ENCODE results near the gene NDUFV2. TPM values are rescaled to one million over a fixed set of nuclear protein-coding genes. Genes with fewer than 3 reads are reported as not detected.

Gene NDUFV2
- total RNA-seq, 1 experiment from 2014 or later = 272 TPM

GRCh38 chr18:9175115-9175514 lies 72.6 kb downstream of the NDUFV2 start:
- DNase-seq (no peak), ATAC-seq (no peak)
- no peak overlapping the region for H3K4me3 ChIP-seq (ENCODE audit: low read length)
- BruUV-seq (replicated peaks) = no TSS peak
- H3K36me3 ChIP-seq (ENCODE audit: low read depth, low read length) = no peaks in the 10 kb centered on the region
- H3K9me2 ChIP-seq (replicated peaks; ENCODE audit: low read length) = no peaks in the 10 kb centered on the region
- no peaks in the 10 kb centered on the region for H3K9me3 ChIP-seq (ENCODE audit: low read length)
- H3K4me2 ChIP-seq (ENCODE audit: low read length) = no peak overlapping the region
- no peak overlapping the region for H2AFZ ChIP-seq (ENCODE audit: low read length)
- TF ChIP-seq, protein P1, sequence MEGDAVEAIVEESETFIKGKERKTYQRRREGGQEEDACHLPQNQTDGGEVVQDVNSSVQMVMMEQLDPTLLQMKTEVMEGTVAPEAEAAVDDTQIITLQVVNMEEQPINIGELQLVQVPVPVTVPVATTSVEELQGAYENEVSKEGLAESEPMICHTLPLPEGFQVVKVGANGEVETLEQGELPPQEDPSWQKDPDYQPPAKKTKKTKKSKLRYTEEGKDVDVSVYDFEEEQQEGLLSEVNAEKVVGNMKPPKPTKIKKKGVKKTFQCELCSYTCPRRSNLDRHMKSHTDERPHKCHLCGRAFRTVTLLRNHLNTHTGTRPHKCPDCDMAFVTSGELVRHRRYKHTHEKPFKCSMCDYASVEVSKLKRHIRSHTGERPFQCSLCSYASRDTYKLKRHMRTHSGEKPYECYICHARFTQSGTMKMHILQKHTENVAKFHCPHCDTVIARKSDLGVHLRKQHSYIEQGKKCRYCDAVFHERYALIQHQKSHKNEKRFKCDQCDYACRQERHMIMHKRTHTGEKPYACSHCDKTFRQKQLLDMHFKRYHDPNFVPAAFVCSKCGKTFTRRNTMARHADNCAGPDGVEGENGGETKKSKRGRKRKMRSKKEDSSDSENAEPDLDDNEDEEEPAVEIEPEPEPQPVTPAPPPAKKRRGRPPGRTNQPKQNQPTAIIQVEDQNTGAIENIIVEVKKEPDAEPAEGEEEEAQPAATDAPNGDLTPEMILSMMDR (conservative IDR thresholded peaks at IDR 0.05; ENCODE audit: low read depth, low read length) = no peak
- TF ChIP-seq EZH2 (IDR thresholded peaks at IDR 0.05; ENCODE audit: low read length, unreplicated experiment) = no peak
- TF ChIP-seq EZH2phosphoT487 (IDR thresholded peaks at IDR 0.05; ENCODE audit: borderline replicate concordance, low read length) = no peak
- ChIA-PET POLR2A (ENCODE audit: unreplicated experiment) (no interaction called here), CTCF (no interaction called here)
- peaks cover 77% of the 10 kb centered on the region for H3K79me2 ChIP-seq (ENCODE audit: low read length)
- no peak overlapping the region for H3K27ac ChIP-seq (ENCODE audit: low read length)
- no peaks in the 10 kb centered on the region for H3K27me3 ChIP-seq (ENCODE audit: low read length)
- intact Hi-C loops (cut with micrococcal nuclease) = no loop called here
- H4K20me1 ChIP-seq (ENCODE audit: low read length) = no peaks in the 10 kb centered on the region; the same call in 1 of the 2 replicates
- no peaks in the 10 kb centered on the region for H3F3A ChIP-seq (ENCODE audit: low read length, unreplicated experiment)
- H3K4me1 ChIP-seq (ENCODE audit: insufficient read depth, low read length) = no peaks in the 10 kb centered on the region
- H3K9ac ChIP-seq (ENCODE audit: low read length) = no peak overlapping the region

DNA sequence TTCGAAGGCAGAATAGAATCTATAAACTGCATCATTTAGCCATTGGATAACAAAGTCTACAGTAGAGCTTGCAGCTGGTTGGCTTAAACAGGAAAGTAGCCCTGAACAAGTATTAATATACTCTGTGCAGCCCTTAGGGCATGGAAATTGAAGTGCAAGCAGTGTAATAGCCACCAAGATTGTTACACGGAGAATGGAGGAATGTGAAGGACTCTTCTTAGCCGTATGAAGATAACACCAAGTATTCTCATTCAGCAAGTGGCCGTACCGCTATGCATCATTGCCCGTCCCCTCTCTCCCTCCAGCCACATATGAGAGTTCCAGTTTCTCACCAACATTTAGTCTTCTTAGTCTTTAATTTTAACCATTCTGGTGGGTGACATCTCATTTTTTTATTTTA lies 74.5 kb downstream of the NDUFV2 start:
- Histone ChIP-seq H3K4me3 (ENCODE audit: low read length) (no peak overlapping the region), H3K4me2 (ENCODE audit: low read length) (no peak overlapping the region), H3K9me2 (replicated peaks; ENCODE audit: low read length) (no peaks in the 10 kb centered on the region), H3K79me2 (ENCODE audit: low read length) (peaks cover 72% of the 10 kb centered on the region), H3K27me3 (ENCODE audit: low read length) (no peaks in the 10 kb centered on the region), H3K4me1 (ENCODE audit: insufficient read depth, low read length) (no peaks in the 10 kb centered on the region), H4K20me1 (ENCODE audit: low read length) (no peaks in the 10 kb centered on the region; the same call in 1 of the 2 replicates), H3F3A (ENCODE audit: low read length, unreplicated experiment) (no peaks in the 10 kb centered on the region), H3K27ac (ENCODE audit: low read length) (no peak overlapping the region), H2AFZ (ENCODE audit: low read length) (no peak overlapping the region), H3K9me3 (ENCODE audit: low read length) (no peaks in the 10 kb centered on the region), H3K9ac (ENCODE audit: low read length) (no peak overlapping the region), H3K36me3 (ENCODE audit: low read depth, low read length) (no peaks in the 10 kb centered on the region)
- no peak for TF ChIP-seq EZH2 (IDR thresholded peaks at IDR 0.05; ENCODE audit: low read length, unreplicated experiment)
- TF ChIP-seq, protein P1 (conservative IDR thresholded peaks at IDR 0.05; ENCODE audit: low read depth, low read length) = no peak
- TF ChIP-seq EZH2phosphoT487 (IDR thresholded peaks at IDR 0.05; ENCODE audit: borderline replicate concordance, low read length) = no peak
- ATAC-seq (no peak), DNase-seq (no peak)
- ChIA-PET CTCF (no interaction called here), POLR2A (ENCODE audit: unreplicated experiment) (interaction anchor here (0.6 kb wide), 1 partner anchor 29 kb away, joined by 3 read pairs; no protein-coding TSS in a partner anchor)
- intact Hi-C loops (cut with micrococcal nuclease) = no loop called here
- BruUV-seq (replicated peaks) = no TSS peak

GRCh38 chr18:9177466-9177865 lies 75.0 kb downstream of the NDUFV2 start:
- H3K9me2 ChIP-seq (replicated peaks; ENCODE audit: low read length) = no peaks in the 10 kb centered on the region
- no peaks in the 10 kb centered on the region for H3F3A ChIP-seq (ENCODE audit: low read length, unreplicated experiment)
- H4K20me1 ChIP-seq (ENCODE audit: low read length) = no peaks in the 10 kb centered on the region; the same call in 1 of the 2 replicates
- H3K79me2 ChIP-seq (ENCODE audit: low read length) = peaks cover 68% of the 10 kb centered on the region
- no peaks in the 10 kb centered on the region for H3K9me3 ChIP-seq (ENCODE audit: low read length)
- ATAC-seq (no peak), DNase-seq (no peak)
- no peaks in the 10 kb centered on the region for H3K4me1 ChIP-seq (ENCODE audit: insufficient read depth, low read length)
- H3K36me3 ChIP-seq (ENCODE audit: low read depth, low read length) = peaks cover 2% of the 10 kb centered on the region
- H3K27ac ChIP-seq (ENCODE audit: low read length) = no peak overlapping the region
- ChIA-PET CTCF (interaction anchor here (0.5 kb wide), 1 partner anchor 120 kb away, joined by 3 read pairs; no protein-coding TSS in a partner anchor), POLR2A (ENCODE audit: unreplicated experiment) (interaction anchor here (0.6 kb wide), 1 partner anchor 28 kb away, joined by 3 read pairs; no protein-coding TSS in a partner anchor)
- H3K27me3 ChIP-seq (ENCODE audit: low read length) = no peaks in the 10 kb centered on the region
- no peak overlapping the region for H3K4me2 ChIP-seq (ENCODE audit: low read length)
- H3K9ac ChIP-seq (ENCODE audit: low read length) = no peak overlapping the region
- H3K4me3 ChIP-seq (ENCODE audit: low read length) = no peak overlapping the region
- H2AFZ ChIP-seq (ENCODE audit: low read length) = no peak overlapping the region
- intact Hi-C loops (cut with micrococcal nuclease) = no loop called here
- BruUV-seq (replicated peaks) = no TSS peak
- TF ChIP-seq EZH2 (IDR thresholded peaks at IDR 0.05; ENCODE audit: low read length, unreplicated experiment) (no peak), EZH2phosphoT487 (IDR thresholded peaks at IDR 0.05; ENCODE audit: borderline replicate concordance, low read length) (no peak)
- TF ChIP-seq, protein P1 (conservative IDR thresholded peaks at IDR 0.05; ENCODE audit: low read depth, low read length) = no peak
